GM12874 (cell line): ENCODE measurements around the gene TTLL13.
A peak's percentile ranks its signal among the peaks of the same experiment; 100 is the strongest.

Experiments used
- TF ChIP-seq, protein P1 (sequence below): IDR thresholded peaks from 2 replicates; pipeline ENCODE4 v1.5.1; 2011; ENCODE audit warnings: low read depth, mild to moderate bottlenecking, control low read depth, low read length, moderate library complexity; ENCODE audit not compliant: insufficient read depth

Gene TTLL13

DNA sequence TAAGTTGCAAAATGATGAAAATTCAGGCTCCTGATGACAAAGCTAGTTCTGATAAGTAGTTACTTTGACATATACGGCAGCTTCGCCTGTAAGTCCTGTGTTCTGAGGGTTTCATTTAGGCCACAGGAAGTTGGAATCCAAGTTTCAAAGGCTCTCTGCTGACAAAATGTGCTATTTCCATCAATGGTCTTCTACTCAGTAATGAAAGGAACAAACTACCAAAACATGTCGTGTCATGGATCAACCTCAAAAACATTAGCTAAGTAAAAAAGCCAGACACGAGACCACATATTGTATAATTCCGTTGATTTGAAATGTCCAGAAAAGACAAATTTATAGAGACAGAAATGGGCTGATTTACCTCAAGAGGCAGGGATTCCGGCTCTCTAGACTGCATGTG lies 38.6 kb downstream of the TTLL13 start:
- TF ChIP-seq, protein P1, sequence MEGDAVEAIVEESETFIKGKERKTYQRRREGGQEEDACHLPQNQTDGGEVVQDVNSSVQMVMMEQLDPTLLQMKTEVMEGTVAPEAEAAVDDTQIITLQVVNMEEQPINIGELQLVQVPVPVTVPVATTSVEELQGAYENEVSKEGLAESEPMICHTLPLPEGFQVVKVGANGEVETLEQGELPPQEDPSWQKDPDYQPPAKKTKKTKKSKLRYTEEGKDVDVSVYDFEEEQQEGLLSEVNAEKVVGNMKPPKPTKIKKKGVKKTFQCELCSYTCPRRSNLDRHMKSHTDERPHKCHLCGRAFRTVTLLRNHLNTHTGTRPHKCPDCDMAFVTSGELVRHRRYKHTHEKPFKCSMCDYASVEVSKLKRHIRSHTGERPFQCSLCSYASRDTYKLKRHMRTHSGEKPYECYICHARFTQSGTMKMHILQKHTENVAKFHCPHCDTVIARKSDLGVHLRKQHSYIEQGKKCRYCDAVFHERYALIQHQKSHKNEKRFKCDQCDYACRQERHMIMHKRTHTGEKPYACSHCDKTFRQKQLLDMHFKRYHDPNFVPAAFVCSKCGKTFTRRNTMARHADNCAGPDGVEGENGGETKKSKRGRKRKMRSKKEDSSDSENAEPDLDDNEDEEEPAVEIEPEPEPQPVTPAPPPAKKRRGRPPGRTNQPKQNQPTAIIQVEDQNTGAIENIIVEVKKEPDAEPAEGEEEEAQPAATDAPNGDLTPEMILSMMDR, result no peak

DNA sequence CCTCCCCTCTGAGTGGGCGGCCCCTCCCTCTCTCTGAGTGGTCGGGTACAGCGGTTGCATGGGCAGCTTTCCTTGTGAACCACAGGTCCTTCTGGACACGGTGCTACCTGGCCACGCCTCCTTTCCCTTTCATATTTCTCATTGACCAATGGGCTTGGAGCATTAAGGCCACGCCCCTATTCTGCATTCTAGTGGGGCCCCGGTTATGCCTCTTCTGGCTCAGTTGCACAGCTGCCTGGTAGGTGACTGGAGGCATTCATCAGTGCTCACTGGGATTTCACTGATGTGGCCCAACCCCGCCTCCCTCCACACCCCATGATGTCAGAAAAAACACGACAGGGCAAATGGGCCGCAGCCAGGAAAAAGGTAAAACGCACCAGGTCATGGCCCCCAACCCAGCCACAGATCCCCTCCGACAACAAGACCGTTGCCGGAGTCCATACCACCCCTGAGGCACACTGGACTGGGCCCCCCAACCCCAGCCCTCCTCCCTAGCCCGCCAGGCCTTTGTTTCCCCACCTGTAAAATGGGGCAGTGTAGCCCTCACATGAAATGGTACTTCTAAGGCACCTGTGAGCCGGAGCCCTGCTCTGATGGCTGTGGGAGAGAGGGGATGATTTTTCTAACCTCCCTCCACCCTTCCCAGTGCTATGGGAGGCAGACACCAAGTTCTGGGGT lies 42.5 kb downstream of the TTLL13 start:
- TF ChIP-seq, protein P1, result no peak

DNA sequence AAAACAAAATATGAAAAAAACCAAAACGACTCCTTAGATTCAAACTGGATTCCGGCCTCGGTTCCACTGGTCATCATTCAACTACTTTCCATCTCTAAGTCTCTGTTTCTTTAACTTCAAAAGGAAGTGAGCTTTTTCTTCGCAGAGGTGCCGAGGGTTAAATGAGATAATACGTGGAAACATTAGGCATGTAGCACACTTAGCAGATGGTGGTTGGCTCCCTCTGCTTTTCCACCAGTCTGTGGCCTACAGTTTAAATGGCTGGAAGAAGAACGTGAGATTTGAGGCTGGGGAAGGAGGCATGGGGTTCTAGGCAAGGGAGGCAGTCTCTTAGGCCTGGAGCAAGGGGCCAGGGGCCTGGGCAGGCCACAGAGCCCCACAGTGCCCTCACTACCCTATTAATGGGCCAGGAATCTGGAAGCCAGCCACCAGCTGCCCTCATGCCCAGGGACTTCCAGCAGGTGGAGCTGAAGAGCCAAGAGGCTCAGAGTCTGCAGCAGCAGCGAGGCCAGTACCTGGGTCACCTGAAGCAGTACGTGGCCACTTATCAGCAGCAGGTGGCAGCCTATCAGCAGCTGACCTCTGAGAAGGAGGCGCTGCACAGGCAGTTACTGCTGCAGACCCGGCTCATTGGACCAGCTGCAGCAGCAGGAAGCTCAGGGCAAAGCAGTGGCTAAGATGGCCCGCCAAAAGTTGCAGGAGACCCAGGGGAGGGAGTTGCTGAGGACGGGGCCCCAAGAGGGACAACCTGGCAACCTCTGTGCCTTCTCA lies 43.9 kb downstream of the TTLL13 start:
- TF ChIP-seq, protein P1, result peak; percentile 94

DNA sequence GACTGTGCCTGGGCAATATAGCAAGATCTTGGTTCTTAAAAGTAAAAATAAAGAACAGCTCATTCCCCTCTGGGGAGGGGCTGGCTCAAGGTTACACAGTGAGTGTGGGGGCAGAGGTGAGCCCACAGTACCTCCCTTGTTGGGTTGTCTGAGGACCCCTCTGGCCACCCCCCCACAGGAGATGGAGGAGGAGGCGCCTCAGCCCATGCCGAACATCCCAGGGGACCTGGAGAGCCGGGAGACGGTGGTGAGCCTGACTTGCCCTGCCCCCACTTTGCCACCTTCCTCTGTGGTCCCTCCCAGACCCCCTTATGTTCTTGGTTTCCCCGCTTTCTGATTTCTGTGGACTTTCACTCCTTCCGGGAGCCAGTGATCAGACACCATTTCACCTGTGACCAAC lies 44.8 kb downstream of the TTLL13 start:
- TF ChIP-seq, protein P1, result no peak

DNA sequence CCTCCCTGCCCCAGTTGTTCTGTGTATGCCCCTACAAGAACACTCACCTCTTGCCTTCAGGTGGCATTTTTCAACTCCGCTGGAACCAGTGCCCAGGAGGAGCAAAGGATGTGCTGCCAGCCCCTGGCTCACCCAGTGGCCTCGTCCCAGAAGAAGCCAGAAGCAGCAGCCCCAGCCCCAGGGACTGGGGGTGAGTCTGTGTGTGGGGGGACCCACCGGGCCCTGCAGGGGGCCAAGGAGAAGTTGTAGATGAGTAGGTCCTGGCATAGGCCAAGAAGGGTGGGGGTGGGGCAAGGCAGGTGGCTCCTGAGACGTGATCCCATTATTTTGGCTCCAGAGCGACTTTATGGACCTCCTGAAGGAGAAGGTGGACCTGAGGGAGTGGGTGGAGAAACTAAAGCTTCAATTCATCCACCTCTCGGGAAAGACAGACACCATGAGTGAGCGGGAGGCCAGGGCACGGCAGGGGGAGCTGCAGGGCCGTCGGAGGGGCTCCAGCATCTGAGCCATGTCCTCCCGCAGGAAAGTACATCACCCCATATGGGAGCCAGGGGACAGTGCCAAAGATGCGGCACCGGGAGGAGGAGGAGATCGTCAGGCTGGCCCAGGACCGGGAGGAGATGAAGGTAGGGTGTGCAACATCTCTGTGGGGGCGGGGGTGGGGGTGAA lies 45.4 kb downstream of the TTLL13 start:
- TF ChIP-seq, protein P1, result no peak

DNA sequence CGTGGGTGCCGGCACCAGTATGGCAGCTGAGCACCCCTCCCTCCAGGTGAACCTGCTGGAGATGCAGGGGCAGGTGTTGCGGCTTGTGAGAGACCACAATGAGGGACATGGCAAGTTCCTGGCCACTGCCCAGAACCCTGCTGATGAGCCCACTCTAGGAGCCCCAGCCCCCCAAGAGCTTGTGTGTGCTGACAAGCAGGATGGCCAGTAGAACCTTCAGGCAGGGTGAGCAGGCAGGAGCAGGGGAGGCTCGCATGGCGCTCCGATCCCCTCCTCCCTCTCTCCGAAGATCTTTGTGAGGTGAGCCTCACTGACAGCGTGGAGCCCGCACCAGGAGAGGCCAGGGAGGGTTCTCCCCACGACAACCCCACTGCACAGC lies 45.9 kb downstream of the TTLL13 start:
- TF ChIP-seq, protein P1, result no peak

DNA sequence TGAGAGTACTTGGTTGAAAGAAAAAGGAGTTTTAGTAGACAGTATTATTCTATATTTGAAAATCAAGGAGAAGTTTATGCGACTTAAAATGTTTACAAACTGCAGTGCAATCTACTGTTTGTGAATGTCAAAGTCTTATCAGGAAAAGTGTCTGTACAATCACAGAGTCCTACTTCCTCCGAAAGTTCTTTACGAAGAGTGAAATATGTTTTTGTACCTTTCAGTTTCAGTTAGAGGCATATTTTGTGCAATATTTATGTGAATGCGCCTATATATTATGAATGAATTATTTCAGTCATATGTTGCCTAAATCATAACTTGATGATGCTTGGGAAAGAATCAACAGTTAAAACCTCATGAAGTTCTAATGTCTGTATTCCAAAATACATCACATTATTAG lies 47.7 kb downstream of the TTLL13 start:
- TF ChIP-seq, protein P1, result no peak
